ENCODE data around the gene VSIG10L2. TPM values are rescaled to one million over a fixed set of nuclear protein-coding genes. Genes with fewer than 3 reads are reported as not detected.

Gene VSIG10L2
- total RNA-seq, 1 donor from 2014 or later = not detected

GRCh38 chr11:125930076-125930450 is 15.8 kb upstream of the VSIG10L2 start:
- peaks cover 5% of the 10 kb centered on the region for H3K4me1 Mint-ChIP-seq (ENCODE audit: low read depth)
- no peak for TF ChIP-seq CTCF (IDR thresholded peaks at IDR 0.05; ENCODE audit: unreplicated experiment)

GRCh38 chr11:125931116-125931515 is 14.7 kb upstream of the VSIG10L2 start:
- Mint-ChIP-seq H3K9me3 (ENCODE audit: low read depth) (no peaks in the 10 kb centered on the region), H3K27me3 (peaks cover 8% of the 10 kb centered on the region), H3K36me3 (ENCODE audit: insufficient read depth) (no peaks in the 10 kb centered on the region), H3K27ac (no peak overlapping the region), H3K4me3 (ENCODE audit: low read depth) (no peak overlapping the region), H3K4me1 (ENCODE audit: low read depth) (peaks cover 7% of the 10 kb centered on the region)
- DNase-seq (ENCODE audit: low spot score, unreplicated experiment) = no peak
- TF ChIP-seq CTCF (IDR thresholded peaks at IDR 0.05; ENCODE audit: unreplicated experiment) = no peak

More at GRCh38 chr11:125930076-125930450, 15.8 kb upstream of the VSIG10L2 start:
- H3K4me3 Mint-ChIP-seq (ENCODE audit: low read depth) = no peak overlapping the region
- DNase-seq (ENCODE audit: low spot score, unreplicated experiment) = no peak
- H3K27ac Mint-ChIP-seq = no peak overlapping the region
- H3K9me3 Mint-ChIP-seq (ENCODE audit: low read depth) = no peaks in the 10 kb centered on the region
- no peaks in the 10 kb centered on the region for H3K36me3 Mint-ChIP-seq (ENCODE audit: insufficient read depth)
- peaks cover 8% of the 10 kb centered on the region for H3K27me3 Mint-ChIP-seq

GRCh38 chr11:125931668-125932067 is 14.2 kb upstream of the VSIG10L2 start:
- DNase-seq (ENCODE audit: low spot score, unreplicated experiment) = no peak
- TF ChIP-seq CTCF (IDR thresholded peaks at IDR 0.05; ENCODE audit: unreplicated experiment) = no peak
- Mint-ChIP-seq H3K36me3 (ENCODE audit: insufficient read depth) (no peaks in the 10 kb centered on the region), H3K4me1 (ENCODE audit: low read depth) (peaks cover 7% of the 10 kb centered on the region), H3K27me3 (peaks cover 8% of the 10 kb centered on the region), H3K9me3 (ENCODE audit: low read depth) (no peaks in the 10 kb centered on the region), H3K27ac (no peak overlapping the region), H3K4me3 (ENCODE audit: low read depth) (no peak overlapping the region)

- peaks cover 7% of the 10 kb centered on the region for H3K4me1 Mint-ChIP-seq (ENCODE audit: low read depth)
- no peak overlapping the region for H3K27ac Mint-ChIP-seq
- no peaks in the 10 kb centered on the region for H3K36me3 Mint-ChIP-seq (ENCODE audit: insufficient read depth)
- no peak for TF ChIP-seq CTCF (IDR thresholded peaks at IDR 0.05; ENCODE audit: unreplicated experiment)
- H3K4me3 Mint-ChIP-seq (ENCODE audit: low read depth) = no peak overlapping the region
- no peak for DNase-seq (ENCODE audit: low spot score, unreplicated experiment)
- H3K9me3 Mint-ChIP-seq (ENCODE audit: low read depth) = no peaks in the 10 kb centered on the region
- peaks cover 2% of the 10 kb centered on the region for H3K27me3 Mint-ChIP-seq
Observed at GRCh38 chr11:125932301-125932700, 13.5 kb upstream of the VSIG10L2 start.

- no peak for DNase-seq (ENCODE audit: low spot score, unreplicated experiment)
- no peak overlapping the region for H3K27ac Mint-ChIP-seq
- TF ChIP-seq CTCF (IDR thresholded peaks at IDR 0.05; ENCODE audit: unreplicated experiment) = no peak
- H3K4me1 Mint-ChIP-seq (ENCODE audit: low read depth) = peaks cover 7% of the 10 kb centered on the region
- H3K36me3 Mint-ChIP-seq (ENCODE audit: insufficient read depth) = no peaks in the 10 kb centered on the region
- H3K9me3 Mint-ChIP-seq (ENCODE audit: low read depth) = no peaks in the 10 kb centered on the region
- no peak overlapping the region for H3K4me3 Mint-ChIP-seq (ENCODE audit: low read depth)
- peaks cover 2% of the 10 kb centered on the region for H3K27me3 Mint-ChIP-seq
Observed at GRCh38 chr11:125933030-125933813, 12.6 kb upstream of the VSIG10L2 start.

Data from progenitor cell of endocrine pancreas (in vitro differentiated cells).